ENCODE data around the gene RASAL1. TPM values are rescaled to one million over a fixed set of nuclear protein-coding genes. Genes with fewer than 3 reads are reported as not detected.

Gene RASAL1
- total and polyA plus RNA-seq, 9 donors, result 0.05 to 5.1 (median 1.1) TPM; not detected in 2

- 38 to 55% (median 41%) methylated on average over 5 to 6 of the region's 6 CpGs for WGBS, 3 donors
- Histone ChIP-seq H3K27me3 (no peaks in the 10 kb centered on the region), H3K4me3 (no peak overlapping the region), H3K27ac (no peak overlapping the region), H3K9me3 (no peaks in the 10 kb centered on the region), H3K4me1 (ENCODE audit: insufficient read depth) (no peaks in the 10 kb centered on the region), H3K36me3 (no peaks in the 10 kb centered on the region)
- intact Hi-C loops (cut with DNase I), result no loop called here
- no peak for TF ChIP-seq POLR2A (IDR thresholded peaks at IDR 0.05)
- no peak for DNase-seq
Observed at GRCh38 chr12:113134521-113134951, 1.0 kb downstream of the RASAL1 start.

GRCh38 chr12:113134071-113134470 is 1.5 kb downstream of the RASAL1 start:
- Histone ChIP-seq H3K27ac (no peak overlapping the region), H3K4me3 (no peak overlapping the region), H3K9me3 (no peaks in the 10 kb centered on the region), H3K4me1 (ENCODE audit: insufficient read depth) (no peaks in the 10 kb centered on the region), H3K27me3 (no peaks in the 10 kb centered on the region), H3K36me3 (no peaks in the 10 kb centered on the region)
- TF ChIP-seq CTCF (IDR thresholded peaks at IDR 0.05) (no peak), EP300 (IDR thresholded peaks at IDR 0.05) (no peak), POLR2A (IDR thresholded peaks at IDR 0.05) (no peak)
- intact Hi-C loops (cut with DNase I), result no loop called here
- WGBS, 3 donors, result 65 to 90% (median 72%) methylated on average over 2 of the region's 2 CpGs
- no peak for DNase-seq

- 69 to 89% (median 77%) methylated on average over 3 of the region's 3 CpGs for WGBS, 3 donors
- Histone ChIP-seq H3K9me3 (no peaks in the 10 kb centered on the region), H3K4me1 (ENCODE audit: insufficient read depth) (no peaks in the 10 kb centered on the region), H3K27ac (no peak overlapping the region), H3K36me3 (no peaks in the 10 kb centered on the region), H3K4me3 (no peak overlapping the region), H3K27me3 (no peaks in the 10 kb centered on the region)
- intact Hi-C loops (cut with DNase I), result no loop called here
- no peak for TF ChIP-seq CTCF (IDR thresholded peaks at IDR 0.05)
- no peak for TF ChIP-seq EP300 (IDR thresholded peaks at IDR 0.05)
- no peak for TF ChIP-seq POLR2A (IDR thresholded peaks at IDR 0.05)
- no peak for DNase-seq
Observed at GRCh38 chr12:113133666-113134065, 1.9 kb downstream of the RASAL1 start.

- H3K4me1 ChIP-seq (ENCODE audit: insufficient read depth), result no peaks in the 10 kb centered on the region
- 45 to 49% (median 48%) methylated on average over 6 of the region's 6 CpGs for WGBS, 3 donors
- TF ChIP-seq POLR2A (IDR thresholded peaks at IDR 0.05) (no peak), EP300 (IDR thresholded peaks at IDR 0.05) (no peak), CTCF (IDR thresholded peaks at IDR 0.05) (no peak)
- intact Hi-C loops (cut with DNase I), result no loop called here
- no peak overlapping the region for H3K27ac ChIP-seq
- DNase-seq, result no peak
- H3K9me3 ChIP-seq, result no peaks in the 10 kb centered on the region
- H3K4me3 ChIP-seq, result no peak overlapping the region
- H3K27me3 ChIP-seq, result no peaks in the 10 kb centered on the region
- H3K36me3 ChIP-seq, result no peaks in the 10 kb centered on the region
Observed at GRCh38 chr12:113133036-113133435, 2.5 kb downstream of the RASAL1 start.

GRCh38 chr12:113131556-113131955 is 4.0 kb downstream of the RASAL1 start:
- no peaks in the 10 kb centered on the region for H3K9me3 ChIP-seq
- DNase-seq, result no peak
- TF ChIP-seq CTCF (IDR thresholded peaks at IDR 0.05), result no peak
- TF ChIP-seq POLR2A (IDR thresholded peaks at IDR 0.05), result no peak
- no peak for TF ChIP-seq EP300 (IDR thresholded peaks at IDR 0.05)
- no peak overlapping the region for H3K27ac ChIP-seq
- H3K27me3 ChIP-seq, result no peaks in the 10 kb centered on the region
- no peak overlapping the region for H3K4me3 ChIP-seq
- 67 to 70% (median 68%) methylated on average over 1 of the region's 1 CpG for WGBS, 3 donors
- H3K4me1 ChIP-seq (ENCODE audit: insufficient read depth), result no peaks in the 10 kb centered on the region
- H3K36me3 ChIP-seq, result no peaks in the 10 kb centered on the region
- intact Hi-C loops (cut with DNase I), result no loop called here
